ENCODE results near the gene RAB7A. TPM values are rescaled to one million over a fixed set of nuclear protein-coding genes. Genes with fewer than 3 reads are reported as not detected.
"Not testable (repeated sequence)": the region's sequence is repeated elsewhere in the genome, so short reads cannot be mapped to it uniquely, and the experiment has no call there.

The RAB7A gene
- total RNA-seq, 1 donor from 2014 or later, result 319 TPM

DNA sequence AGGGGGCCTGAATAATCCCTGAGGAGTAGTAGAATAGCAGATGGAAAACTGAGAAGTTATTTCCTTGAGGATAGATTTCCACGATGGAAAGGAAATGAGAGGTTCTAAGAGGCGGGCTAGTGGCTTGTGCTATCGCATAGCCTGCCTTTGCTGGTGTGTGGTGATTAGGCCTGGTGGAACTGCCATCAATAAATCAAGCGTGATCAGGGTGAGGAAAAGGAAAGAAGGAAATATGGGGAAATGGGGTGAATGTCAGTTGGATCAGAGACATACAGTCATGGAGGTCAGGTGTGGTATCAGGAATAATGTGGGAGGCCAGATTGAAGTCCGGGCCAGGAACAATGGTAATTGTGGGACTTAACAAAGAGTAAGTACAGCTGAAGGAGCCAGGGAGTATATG is 104.8 kb downstream of the RAB7A start:
- H3K9me3 ChIP-seq (ENCODE audit: insufficient read depth, low read depth, low read length); H3K79me2 ChIP-seq (ENCODE audit: insufficient read depth, low read length); H3K4me3 ChIP-seq (ENCODE audit: insufficient read depth, low read depth, low read length); H3K4me1 ChIP-seq (ENCODE audit: insufficient read depth, low read length); H3K27me3 Mint-ChIP-seq (ENCODE audit: low read depth, unreplicated experiment); H3K36me3 Mint-ChIP-seq (ENCODE audit: low read depth, unreplicated experiment); H3K4me1 Mint-ChIP-seq (ENCODE audit: low read depth, unreplicated experiment); H3K9ac ChIP-seq (ENCODE audit: low read length); H3K4me2 ChIP-seq (ENCODE audit: low read length); H4K20me1 ChIP-seq (ENCODE audit: insufficient read depth, low read length); H3K36me3 ChIP-seq (ENCODE audit: insufficient read depth, low read length); H3K27me3 ChIP-seq (ENCODE audit: insufficient read depth, low read length); H3K4me3 Mint-ChIP-seq (ENCODE audit: unreplicated experiment); DNase-seq (ENCODE audit: low read depth); H2AFZ ChIP-seq (ENCODE audit: low read depth, low read length); H3K27ac ChIP-seq (ENCODE audit: low read depth, low read length); H3K27ac Mint-ChIP-seq (ENCODE audit: unreplicated experiment); H3K9me3 Mint-ChIP-seq (ENCODE audit: unreplicated experiment); FAIRE-seq: not testable (repeated sequence)

GRCh38 chr3:128832979-128833378 is 107.0 kb downstream of the RAB7A start:
- H3K9ac ChIP-seq (ENCODE audit: low read length); H3K27me3 Mint-ChIP-seq (ENCODE audit: low read depth, unreplicated experiment); H3K4me1 ChIP-seq (ENCODE audit: insufficient read depth, low read length); H3K27me3 ChIP-seq (ENCODE audit: insufficient read depth, low read length); H3K36me3 ChIP-seq (ENCODE audit: insufficient read depth, low read length); H3K4me1 Mint-ChIP-seq (ENCODE audit: low read depth, unreplicated experiment); DNase-seq (ENCODE audit: low read depth); H3K36me3 Mint-ChIP-seq (ENCODE audit: low read depth, unreplicated experiment); H3K4me3 Mint-ChIP-seq (ENCODE audit: unreplicated experiment); H3K9me3 ChIP-seq (ENCODE audit: insufficient read depth, low read depth, low read length); H3K79me2 ChIP-seq (ENCODE audit: insufficient read depth, low read length); H2AFZ ChIP-seq (ENCODE audit: low read depth, low read length); H4K20me1 ChIP-seq (ENCODE audit: insufficient read depth, low read length); H3K9me3 Mint-ChIP-seq (ENCODE audit: unreplicated experiment); H3K4me3 ChIP-seq (ENCODE audit: insufficient read depth, low read depth, low read length); H3K27ac Mint-ChIP-seq (ENCODE audit: unreplicated experiment); FAIRE-seq; H3K27ac ChIP-seq (ENCODE audit: low read depth, low read length); H3K4me2 ChIP-seq (ENCODE audit: low read length): not testable (repeated sequence)

GRCh38 chr3:128835096-128835495 is 109.1 kb downstream of the RAB7A start:
- no peak overlapping the region for H3K4me3 ChIP-seq (ENCODE audit: insufficient read depth, low read depth, low read length)

More at GRCh38 chr3:128835096-128835495, 109.1 kb downstream of the RAB7A start:
- Histone ChIP-seq H3K9me3 (ENCODE audit: insufficient read depth, low read depth, low read length) (no peaks in the 10 kb centered on the region), H3K79me2 (ENCODE audit: insufficient read depth, low read length) (no peaks in the 10 kb centered on the region), H3K4me2 (ENCODE audit: low read length) (no peak overlapping the region), H3K27me3 (ENCODE audit: insufficient read depth, low read length) (no peaks in the 10 kb centered on the region), H3K9ac (ENCODE audit: low read length) (no peak overlapping the region), H3K36me3 (ENCODE audit: insufficient read depth, low read length) (no peaks in the 10 kb centered on the region), H2AFZ (ENCODE audit: low read depth, low read length) (no peak overlapping the region), H3K4me1 (ENCODE audit: insufficient read depth, low read length) (no peaks in the 10 kb centered on the region), H3K27ac (ENCODE audit: low read depth, low read length) (no peak overlapping the region), H4K20me1 (ENCODE audit: insufficient read depth, low read length) (no peaks in the 10 kb centered on the region)
- no peaks in the 10 kb centered on the region for H3K4me1 Mint-ChIP-seq (ENCODE audit: low read depth, unreplicated experiment)
- H3K27me3 Mint-ChIP-seq (ENCODE audit: low read depth, unreplicated experiment), result peaks cover 2% of the 10 kb centered on the region
- DNase-seq (ENCODE audit: low read depth) (no peak), FAIRE-seq (no peak)
- H3K27ac Mint-ChIP-seq (ENCODE audit: unreplicated experiment), result no peak overlapping the region
- peaks cover 4% of the 10 kb centered on the region for H3K9me3 Mint-ChIP-seq (ENCODE audit: unreplicated experiment)
- H3K36me3 Mint-ChIP-seq (ENCODE audit: low read depth, unreplicated experiment), result peaks cover 3% of the 10 kb centered on the region
- no peak overlapping the region for H3K4me3 Mint-ChIP-seq (ENCODE audit: unreplicated experiment)
- TF ChIP-seq, protein P1, sequence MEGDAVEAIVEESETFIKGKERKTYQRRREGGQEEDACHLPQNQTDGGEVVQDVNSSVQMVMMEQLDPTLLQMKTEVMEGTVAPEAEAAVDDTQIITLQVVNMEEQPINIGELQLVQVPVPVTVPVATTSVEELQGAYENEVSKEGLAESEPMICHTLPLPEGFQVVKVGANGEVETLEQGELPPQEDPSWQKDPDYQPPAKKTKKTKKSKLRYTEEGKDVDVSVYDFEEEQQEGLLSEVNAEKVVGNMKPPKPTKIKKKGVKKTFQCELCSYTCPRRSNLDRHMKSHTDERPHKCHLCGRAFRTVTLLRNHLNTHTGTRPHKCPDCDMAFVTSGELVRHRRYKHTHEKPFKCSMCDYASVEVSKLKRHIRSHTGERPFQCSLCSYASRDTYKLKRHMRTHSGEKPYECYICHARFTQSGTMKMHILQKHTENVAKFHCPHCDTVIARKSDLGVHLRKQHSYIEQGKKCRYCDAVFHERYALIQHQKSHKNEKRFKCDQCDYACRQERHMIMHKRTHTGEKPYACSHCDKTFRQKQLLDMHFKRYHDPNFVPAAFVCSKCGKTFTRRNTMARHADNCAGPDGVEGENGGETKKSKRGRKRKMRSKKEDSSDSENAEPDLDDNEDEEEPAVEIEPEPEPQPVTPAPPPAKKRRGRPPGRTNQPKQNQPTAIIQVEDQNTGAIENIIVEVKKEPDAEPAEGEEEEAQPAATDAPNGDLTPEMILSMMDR (IDR thresholded peaks at IDR 0.05; ENCODE audit: insufficient read depth, low read depth, low read length), result no peak
- TF ChIP-seq EZH2 (IDR thresholded peaks at IDR 0.05; ENCODE audit: insufficient read depth, low read length), result no peak

Data from astrocyte (in vitro differentiated cells and primary cell).